SK-N-SH treated with all-trans-retinoic acid at 6 μM for 48 hours (cell line): ENCODE results near the gene CD6.

Experiments used
- ARNTL ChIP-seq: fragments of 450-650 bp; formaldehyde crosslinking; IDR thresholded peaks from 2 replicates; pipeline ENCODE4 v1.5.0; 2020; ENCODE audit warnings: low read depth, mild to moderate bottlenecking, moderate library complexity, borderline replicate concordance
- CREB5 ChIP-seq: fragments of 250-450 bp; sonication (Bioruptor Pico); IDR thresholded peaks from 2 replicates; pipeline ENCODE4 v1.5.1; 2020; ENCODE audit warnings: low read depth, mild to moderate bottlenecking, moderate library complexity
- ESRRG ChIP-seq: fragments of 250-450 bp; sonication (Bioruptor Pico); IDR thresholded peaks from 2 replicates; pipeline ENCODE4 v1.6.1; 2021; ENCODE audit warnings: mild to moderate bottlenecking
- GLIS3 ChIP-seq: fragments of 250-450 bp; sonication (Bioruptor Pico); IDR thresholded peaks from 2 replicates; pipeline ENCODE4 v1.5.0; 2020; ENCODE audit warnings: mild to moderate bottlenecking, moderate library complexity
- ISL1 ChIP-seq: fragments of 250-450 bp; sonication (Bioruptor Pico); IDR thresholded peaks from 2 replicates; pipeline ENCODE4 v2.1.2; 2022; ENCODE audit warnings: mild to moderate bottlenecking, moderate library complexity
- OSR1 ChIP-seq: fragments of 250-450 bp; sonication (Bioruptor Pico); IDR thresholded peaks from 2 replicates; pipeline ENCODE4 v1.8.0; 2022; ENCODE audit warnings: moderate library complexity, mild to moderate bottlenecking, inconsistent platforms
- PATZ1 ChIP-seq: fragments of 250-450 bp; sonication (Bioruptor Pico); IDR thresholded peaks from 2 replicates; pipeline ENCODE4 v1.8.0; 2020; ENCODE audit warnings: mild to moderate bottlenecking, moderate library complexity, borderline replicate concordance
- POU6F1 ChIP-seq: fragments of 250-450 bp; sonication (Bioruptor Pico); IDR thresholded peaks from 2 replicates; pipeline ENCODE4 v1.8.0; 2021; ENCODE audit warnings: low read depth, mild to moderate bottlenecking, moderate library complexity, borderline replicate concordance
- SNAI2 ChIP-seq: fragments of 250-450 bp; sonication (Bioruptor Pico); IDR thresholded peaks from 2 replicates; pipeline ENCODE4 v1.5.0; 2020; ENCODE audit warnings: mild to moderate bottlenecking, moderate library complexity
- TCF4 ChIP-seq: fragments of 250-450 bp; sonication (Bioruptor Pico); IDR thresholded peaks from 2 replicates; pipeline ENCODE4 v1.8.0; 2021; ENCODE audit warnings: mild to moderate bottlenecking, moderate library complexity, borderline replicate concordance
- TSHZ2 ChIP-seq: fragments of 250-450 bp; sonication (Bioruptor Pico); IDR thresholded peaks from 2 replicates; pipeline ENCODE4 v1.5.0; 2020; ENCODE audit warnings: mild to moderate bottlenecking, moderate library complexity
- ZFP3 ChIP-seq: fragments of 250-450 bp; sonication (Bioruptor Pico); IDR thresholded peaks from 2 replicates; pipeline ENCODE4 v1.5.0; 2020; ENCODE audit warnings: mild to moderate bottlenecking, moderate library complexity
- ZFP30 ChIP-seq: fragments of 450-650 bp; formaldehyde crosslinking; IDR thresholded peaks from 2 replicates; pipeline ENCODE4 v1.5.0; 2022; ENCODE audit warnings: mild to moderate bottlenecking, moderate library complexity
- ZNF565 ChIP-seq: fragments of 450-650 bp; formaldehyde crosslinking; conservative IDR thresholded peaks from 2 replicates; pipeline ENCODE4 v1.5.0; 2020; ENCODE audit warnings: low read depth, mild to moderate bottlenecking, moderate library complexity

- TF ChIP-seq POU6F1 (CRISPR knock-in tag) (no peak), GLIS3 (no peak), PATZ1 (CRISPR knock-in tag) (no peak), ZNF565 (CRISPR knock-in tag) (no peak), CREB5 (no peak), ZFP30 (CRISPR knock-in tag) (no peak), ARNTL (CRISPR knock-in tag) (no peak), OSR1 (CRISPR knock-in tag) (no peak), ZFP3 (CRISPR knock-in tag) (no peak), ESRRG (no peak), TSHZ2 (CRISPR knock-in tag) (no peak), SNAI2 (CRISPR knock-in tag) (no peak), TCF4 (CRISPR knock-in tag) (no peak), ISL1 (no peak)
These were observed 32.7 kb downstream of the CD6 start for GRCh38 chr11:61004180-61004611.
